ENCODE results near the gene TNMD.

Gene TNMD

DNA sequence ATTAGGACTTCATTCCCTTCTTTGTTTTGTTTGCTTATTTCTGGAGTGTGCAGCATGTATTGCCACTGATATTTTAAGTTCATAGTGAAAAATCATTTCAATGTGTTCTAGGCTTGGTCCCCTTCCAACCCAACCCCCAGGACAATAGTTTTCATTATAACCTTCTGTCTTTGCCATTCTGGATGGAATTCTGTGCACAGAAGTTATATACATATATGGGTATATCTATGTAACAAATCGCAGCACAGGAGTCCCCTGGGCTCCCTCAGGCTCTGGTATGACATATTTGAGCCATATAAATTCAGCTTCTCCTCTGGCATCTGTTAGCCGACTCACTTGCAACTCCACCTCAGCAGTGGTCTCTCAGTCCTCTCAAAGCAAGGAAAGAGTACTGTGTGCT lies at the start of gene TNMD:
TNMD (plus strand) TSS at position 326 of the 400 bp plus-strand sequence. CDS start 83 bp downstream, outside the sequence.
- no peak for DNase-seq

DNA sequence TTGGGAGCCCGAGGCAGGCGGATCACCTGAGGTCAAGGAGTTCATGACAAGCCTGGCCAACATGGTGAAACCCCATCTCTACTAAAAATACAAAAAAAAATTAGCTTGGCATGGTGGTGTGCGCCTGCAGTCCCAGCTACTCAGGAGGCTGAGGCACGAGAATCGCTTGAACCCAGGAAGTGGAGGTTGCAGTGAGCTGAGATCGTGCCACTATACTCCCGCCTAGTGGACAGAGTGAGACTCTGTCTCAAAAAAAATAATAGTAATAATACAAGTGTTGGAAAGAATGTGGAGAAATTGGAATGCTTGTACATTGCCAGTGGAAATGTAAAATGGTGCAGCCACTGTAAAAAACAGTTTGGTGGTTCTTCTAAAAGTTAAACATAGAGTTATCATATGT lies 19.2 kb upstream of the TNMD start:
- DNase-seq = peak; percentile 1

DNA sequence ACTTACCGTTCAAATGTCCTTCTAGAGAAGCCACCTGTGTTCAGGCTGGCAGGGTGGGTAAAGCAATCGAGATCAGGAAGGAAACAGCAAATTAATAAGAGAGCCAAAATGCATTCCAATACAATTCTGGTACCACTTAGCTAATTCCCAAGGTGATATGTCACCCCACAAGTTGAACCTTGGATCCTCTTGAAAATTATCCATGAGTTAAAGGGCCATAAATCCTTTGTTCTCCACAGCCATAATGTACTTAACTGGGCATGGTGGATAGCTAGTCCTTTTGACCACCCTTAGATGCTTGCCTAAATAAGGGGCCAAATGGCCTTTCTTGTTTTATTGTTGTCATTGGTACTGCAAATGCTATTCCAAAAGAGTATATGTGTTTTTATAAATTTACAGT lies 2.0 kb downstream of the TNMD start:
- no peak for DNase-seq

DNA sequence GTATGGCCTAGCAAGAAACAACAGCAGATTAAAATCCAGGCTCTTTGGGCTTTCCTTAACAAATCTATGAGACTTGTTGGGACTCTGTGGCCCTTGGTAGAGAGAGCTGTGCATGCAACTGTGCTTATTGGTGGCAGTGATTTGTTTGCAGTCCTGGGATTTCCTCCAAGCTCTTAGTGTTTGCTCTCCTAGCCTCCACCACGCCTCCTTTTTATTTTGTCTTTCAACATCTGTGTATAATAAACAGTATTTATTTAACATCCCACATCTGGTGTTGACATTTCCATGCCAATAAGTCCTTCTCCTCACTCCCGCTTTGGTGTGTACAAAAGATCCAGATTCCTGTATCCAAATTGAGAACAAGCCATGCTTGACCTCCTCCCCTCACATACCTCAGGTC lies 3.1 kb downstream of the TNMD start:
- no peak for DNase-seq

DNA sequence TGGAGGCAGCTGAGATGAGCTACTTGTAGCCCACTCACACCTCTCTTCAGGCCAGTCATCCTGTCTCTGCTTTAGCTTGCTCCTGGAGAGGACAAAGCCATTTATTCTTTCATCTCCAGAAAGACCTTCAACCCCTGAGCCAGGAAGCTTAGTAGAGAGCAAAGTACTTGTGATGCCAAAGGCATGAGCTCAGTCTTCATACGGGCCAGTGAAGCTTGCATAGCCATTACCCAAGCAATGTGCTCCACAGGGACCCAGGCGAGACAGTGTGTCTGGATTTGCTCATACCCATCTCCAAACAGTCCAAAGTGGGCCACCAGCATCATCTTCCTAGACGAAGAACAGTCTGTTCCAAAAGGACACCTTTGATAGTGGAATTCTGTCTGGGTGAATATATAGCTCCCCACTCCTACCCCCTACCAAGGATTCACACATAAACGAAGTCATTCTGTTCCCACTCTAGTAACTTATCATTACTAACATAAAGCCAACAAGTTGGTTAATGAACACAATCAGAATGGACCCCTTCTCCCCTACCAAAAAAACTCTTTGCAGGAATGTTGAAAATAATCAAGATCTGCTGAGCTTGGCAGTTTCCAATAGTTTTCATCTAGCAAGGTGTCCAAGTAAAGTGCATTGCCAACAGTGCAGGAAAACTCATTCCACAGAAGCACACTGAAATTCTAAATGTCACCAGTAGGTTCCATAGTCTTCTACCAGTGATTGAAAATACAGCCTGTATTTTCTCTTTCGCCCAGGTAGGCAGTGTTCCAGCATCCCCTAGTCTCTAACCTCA lies 6.7 kb downstream of the TNMD start:
- no peak for DNase-seq

DNA sequence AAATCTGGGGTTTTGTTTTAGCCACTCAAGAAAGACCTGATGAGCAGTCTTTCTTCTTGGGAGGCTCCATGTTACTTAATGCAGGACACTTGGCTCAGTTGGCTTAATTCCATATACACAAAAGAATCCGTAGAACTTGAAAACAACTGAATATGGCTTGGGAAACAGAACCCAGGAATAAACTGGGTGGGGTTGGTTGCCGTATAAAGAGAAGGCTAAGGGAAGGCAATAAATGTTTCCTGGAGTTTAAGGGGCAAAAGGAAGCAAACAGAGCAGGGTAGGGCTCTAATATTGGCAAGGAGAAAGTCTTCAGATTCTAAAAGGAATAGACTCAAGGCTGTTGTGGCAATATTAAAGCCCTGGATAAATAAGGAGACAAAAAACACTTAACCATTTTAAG lies 8.4 kb downstream of the TNMD start:
- DNase-seq = no peak

DNA sequence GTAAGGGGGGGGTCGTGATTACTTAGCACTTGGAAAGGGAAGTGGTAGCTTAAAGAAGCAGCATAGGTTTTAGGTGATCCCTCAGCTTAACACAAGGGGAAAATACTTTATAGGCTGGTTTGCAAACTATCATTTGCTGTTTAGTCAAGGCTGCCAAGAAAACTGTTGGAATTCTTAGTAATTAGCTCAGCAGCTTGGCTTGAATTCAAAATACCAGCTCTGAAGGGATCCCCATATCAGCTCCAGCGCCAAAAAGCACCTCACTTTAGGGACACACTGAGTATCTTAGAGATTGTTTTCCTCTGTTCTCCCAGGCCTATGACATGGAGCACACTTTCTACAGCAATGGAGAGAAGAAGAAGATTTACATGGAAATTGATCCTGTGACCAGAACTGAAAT lies 8.8 kb downstream of the TNMD start:
- no peak for DNase-seq

DNA sequence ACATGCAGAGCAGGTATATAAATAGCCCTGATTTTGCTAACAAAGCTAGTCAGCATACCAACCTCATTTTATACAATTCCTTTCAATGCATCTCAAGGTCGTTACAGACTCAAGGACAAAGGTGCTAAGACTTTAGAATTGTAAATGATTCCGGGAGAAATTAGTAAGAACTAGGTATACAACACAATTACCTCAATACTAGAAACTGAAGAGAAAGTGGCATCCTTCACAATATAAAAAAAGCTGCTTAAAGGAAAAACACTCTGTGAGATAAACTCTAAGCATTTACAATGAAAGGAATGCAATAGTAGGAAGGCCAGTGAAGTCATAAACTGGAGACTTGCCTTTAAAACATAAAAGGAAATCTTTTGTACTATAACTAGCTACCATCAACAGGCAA lies 11.9 kb downstream of the TNMD start:
- DNase-seq = no peak

DNA sequence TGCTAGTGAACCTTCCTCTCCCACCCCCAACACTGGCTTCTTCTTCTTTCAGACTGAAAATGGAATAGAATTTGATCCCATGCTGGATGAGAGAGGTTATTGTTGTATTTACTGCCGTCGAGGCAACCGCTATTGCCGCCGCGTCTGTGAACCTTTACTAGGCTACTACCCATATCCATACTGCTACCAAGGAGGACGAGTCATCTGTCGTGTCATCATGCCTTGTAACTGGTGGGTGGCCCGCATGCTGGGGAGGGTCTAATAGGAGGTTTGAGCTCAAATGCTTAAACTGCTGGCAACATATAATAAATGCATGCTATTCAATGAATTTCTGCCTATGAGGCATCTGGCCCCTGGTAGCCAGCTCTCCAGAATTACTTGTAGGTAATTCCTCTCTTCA lies 14.7 kb downstream of the TNMD start:
- DNase-seq = no peak

DNA sequence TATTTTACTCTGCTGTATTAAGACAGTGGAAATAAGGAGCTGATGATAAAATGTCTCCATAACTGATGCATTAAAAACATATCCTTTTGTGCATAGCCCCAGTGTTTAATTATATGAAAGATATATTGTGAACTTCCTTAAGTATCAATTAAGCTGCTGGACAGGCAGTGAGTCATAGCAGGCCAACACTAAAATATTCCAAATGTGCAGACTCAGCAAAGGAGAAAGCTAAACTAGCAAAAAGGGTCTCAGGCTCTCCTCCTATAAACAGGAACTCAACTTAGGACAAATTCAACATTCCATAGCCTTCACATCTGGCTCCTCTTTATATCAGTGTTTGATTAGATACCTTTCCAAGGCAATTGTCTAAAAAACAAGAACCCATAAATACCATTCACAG lies 15.6 kb downstream of the TNMD start:
- no peak for DNase-seq

DNA sequence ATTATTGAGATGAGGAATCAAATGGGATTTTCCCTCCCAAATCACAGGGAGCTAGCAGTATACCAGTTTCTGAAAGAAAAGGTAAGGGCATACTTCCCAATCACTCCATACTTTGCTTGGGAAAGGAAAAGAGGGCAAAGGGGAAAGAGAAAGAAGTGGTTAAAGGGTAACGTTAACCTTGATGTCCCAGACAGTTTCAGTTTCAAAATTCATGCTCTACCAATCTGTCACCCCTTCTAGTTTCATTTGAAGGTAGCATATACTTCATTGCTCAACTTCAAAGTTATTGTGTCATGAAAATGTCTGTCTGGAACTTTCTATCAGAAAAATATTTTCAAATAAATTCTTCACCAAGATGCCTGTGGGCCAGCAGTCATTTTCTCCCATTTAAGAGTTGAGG lies 16.0 kb downstream of the TNMD start:
- peak; percentile 6 for DNase-seq

DNA sequence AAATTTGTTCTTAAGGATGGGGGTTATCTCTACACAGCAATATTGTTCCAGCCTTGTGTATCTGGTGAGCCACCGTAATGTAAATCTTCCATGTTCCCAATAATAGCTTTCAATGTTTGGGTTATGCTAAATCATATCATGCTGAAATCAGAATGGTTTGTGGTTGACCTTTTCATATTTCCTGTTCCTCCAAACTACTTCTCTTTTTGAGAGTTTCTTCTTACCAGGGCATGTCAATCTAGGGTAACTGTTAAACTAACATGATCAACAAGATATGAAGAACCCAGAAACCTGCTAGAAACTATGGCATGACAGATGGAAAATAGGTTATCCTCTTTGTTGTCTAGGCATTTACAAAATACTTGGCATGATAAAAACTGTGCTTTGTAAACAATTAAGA lies 22.0 kb downstream of the TNMD start:
- peak; percentile 23 for DNase-seq

DNA sequence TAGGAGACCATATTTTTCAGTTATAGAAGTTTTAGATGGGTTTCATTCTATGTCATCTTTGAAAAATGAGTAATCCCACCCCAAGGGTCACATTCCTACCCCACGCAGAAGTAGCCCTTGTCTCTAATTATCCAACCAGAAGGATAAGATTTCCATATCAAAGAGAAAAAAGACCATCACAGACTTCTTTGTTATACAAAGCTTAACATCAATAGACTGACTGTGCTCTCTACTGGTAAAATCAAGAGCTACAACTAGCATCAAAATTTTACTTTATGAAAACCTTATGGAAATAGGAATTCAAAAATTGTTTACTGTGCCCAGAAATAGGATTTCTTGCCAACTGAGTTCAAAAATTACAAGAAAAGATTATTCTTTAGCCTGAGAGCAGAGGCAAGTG lies 24.9 kb downstream of the TNMD start:
- DNase-seq = no peak

DNA sequence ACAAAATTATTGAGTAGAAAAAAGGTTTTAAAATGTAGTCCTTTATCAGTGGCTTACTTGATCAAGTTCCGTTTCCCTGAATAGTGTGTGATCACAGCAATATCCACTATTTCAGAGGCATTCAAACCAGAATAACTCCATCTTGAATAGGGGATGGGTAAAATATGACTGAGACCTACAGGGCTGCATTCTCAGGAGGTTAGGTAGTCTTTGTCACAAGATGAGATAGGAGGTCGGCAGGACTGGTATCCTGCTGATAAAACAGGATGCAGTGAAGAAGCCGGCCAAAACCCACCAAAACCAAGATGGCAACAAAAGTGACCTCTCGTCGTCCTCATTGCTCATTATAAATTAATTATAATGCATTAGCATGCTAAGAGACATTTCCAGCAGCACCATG lies 27.2 kb downstream of the TNMD start:
- no peak for DNase-seq

DNA sequence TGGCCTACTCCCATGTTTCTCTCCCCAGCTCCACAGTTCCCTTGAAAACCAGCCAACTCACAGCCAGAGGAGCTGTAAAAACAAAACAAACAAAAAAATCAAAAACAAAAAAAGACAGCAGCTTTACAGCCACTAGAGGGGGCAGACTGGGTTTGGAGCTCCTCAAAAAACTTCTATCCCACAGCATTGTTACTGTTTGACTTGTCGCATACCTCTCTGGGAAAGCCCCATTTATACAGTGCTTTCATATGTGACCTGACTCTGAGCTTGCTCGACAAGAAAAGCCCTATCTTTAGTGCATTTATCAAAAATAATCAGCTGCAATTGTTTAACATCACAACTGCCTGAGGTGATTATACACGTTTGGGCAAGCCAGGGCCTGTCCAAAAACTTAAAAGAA lies 30.3 kb downstream of the TNMD start:
- peak; percentile 41 for DNase-seq

DNA sequence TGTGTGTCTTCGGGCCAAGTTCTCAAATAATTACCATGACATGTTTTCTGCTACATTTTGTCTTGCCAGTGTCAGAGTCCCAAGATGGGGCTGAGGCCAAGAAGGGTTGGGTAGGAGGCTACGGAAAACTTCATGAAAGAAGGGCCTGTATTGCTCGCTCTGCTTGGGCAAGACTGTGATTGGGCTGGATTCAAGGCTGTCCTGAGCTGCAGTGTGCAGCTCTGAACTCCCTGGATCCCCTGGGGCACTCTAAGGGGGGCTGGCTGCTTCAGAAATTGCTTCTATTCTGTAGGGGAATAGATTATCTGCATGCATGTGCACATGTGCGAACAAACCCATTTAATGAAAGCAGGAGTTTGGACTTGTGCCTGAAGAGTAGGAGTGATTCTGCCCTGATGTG lies 38.3 kb downstream of the TNMD start:
- DNase-seq = no peak

DNA sequence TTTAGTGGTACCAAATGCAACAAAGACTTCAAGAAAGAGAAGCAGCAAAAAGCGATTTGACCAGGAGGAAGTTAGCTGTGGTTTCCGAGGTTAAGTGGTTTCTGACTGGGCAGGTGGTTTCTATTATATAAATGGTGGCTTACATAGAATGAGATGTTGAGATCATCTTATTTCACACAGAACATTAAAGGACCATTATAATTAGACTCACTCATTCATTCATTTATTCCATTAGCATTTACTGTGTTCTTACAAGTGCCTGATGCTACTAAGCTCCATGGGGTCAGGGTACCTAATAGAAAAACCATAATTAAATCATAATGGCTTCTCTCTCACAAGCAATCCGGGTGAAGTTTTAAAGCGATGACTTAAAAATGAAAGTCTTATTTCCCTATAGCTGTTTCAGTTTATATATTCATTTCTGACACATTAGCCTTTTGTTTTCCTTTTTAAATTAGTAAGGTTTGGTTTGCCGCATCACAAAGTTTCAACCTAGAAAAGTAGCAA lies 41.3 kb downstream of the TNMD start:
- DNase-seq = peak; percentile 39

DNA sequence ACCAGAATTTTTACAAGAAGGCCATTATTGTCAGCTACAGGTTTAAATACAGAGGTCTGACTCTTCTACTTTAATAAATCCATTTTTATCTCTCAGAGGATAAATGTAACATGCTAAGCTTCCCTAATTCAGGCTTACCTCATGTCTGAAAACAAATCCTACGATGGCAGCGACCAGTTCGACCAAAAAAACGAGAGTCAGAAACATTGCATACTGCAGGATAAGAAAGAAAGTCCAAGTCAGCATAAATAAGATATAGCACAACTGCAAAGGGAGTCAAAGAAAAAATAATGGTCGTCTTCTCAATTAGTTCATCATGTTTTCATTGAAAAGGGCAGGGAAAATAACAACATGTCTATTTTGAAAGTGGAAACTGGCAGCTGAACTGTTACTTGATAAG lies 50.3 kb downstream of the TNMD start:
- DNase-seq = no peak

DNA sequence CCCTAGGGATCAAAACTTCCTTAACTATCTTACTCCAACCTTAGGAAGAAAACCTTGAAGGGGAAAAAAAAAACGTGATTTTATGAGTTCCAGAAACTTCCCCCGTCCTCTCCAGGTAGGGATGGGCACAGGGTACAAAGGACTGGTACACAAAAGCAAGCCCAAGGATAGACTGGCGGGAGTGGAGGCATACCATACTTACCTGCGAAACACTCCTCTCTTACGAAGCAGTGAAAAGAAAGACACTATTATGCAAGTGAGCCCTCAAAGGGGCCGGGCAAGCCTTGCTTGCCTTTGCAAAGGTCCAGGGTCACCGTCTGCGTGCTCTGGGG lies 51.2 kb downstream of the TNMD start:
- DNase-seq = no peak

DNA sequence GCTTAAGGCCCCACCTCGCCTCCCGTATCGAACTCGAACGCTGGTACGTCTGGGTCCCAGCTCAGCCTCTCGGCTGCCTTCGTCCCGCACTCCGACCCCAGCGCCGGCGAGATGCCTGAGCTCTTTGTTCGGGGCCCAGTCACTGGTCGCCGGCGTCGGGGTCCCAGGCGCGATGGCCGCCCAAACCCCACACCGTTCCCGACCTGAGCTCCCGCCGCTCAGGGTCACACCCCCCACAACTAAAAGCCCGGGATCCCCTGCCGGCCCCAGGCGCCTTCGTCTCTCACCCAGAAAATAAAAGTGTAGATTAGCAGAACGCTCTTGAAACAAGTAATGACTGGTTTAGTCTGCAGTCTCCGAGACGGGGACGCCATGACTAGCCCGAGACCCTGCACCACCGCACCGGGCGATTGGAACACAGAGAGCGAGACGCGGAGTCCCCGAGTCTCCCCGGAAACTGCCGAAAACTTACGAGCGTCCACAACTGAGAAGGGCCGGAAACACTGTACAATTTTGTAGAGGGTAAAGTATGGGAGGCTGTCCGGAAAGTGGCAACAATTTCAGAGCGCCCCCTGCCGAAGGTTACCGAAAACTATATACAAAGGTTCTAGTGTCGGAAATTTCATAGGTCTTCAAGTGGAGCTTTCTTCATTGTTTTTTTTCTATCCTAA lies 51.7 kb downstream of the TNMD start, which contains the start of gene TSPAN6:
TSPAN6 (minus strand) TSS at position 486 of the 671 bp plus-strand sequence; CDS start at position 374, 112 bp downstream.
- DNase-seq = peak; percentile 2

DNA sequence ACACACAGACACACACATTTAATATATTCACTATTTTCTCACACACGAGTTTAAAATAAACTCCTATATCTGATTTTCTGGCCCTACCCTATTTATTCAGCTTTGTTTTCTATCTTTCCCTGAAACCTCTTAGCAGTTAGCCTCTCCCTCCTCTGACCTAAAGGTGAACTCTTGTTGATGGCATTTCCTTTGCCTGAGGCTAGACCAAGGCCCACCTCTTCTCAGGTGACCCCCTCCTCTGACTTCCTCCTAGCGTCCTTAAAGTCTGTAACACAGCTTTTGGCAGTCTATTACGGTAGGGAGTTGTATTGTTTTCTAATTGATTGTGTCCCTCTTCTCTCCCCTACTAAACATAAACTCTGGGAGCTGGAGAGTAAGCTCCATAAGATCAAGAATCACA lies 57.6 kb downstream of the TNMD start:
- DNase-seq = no peak

DNA sequence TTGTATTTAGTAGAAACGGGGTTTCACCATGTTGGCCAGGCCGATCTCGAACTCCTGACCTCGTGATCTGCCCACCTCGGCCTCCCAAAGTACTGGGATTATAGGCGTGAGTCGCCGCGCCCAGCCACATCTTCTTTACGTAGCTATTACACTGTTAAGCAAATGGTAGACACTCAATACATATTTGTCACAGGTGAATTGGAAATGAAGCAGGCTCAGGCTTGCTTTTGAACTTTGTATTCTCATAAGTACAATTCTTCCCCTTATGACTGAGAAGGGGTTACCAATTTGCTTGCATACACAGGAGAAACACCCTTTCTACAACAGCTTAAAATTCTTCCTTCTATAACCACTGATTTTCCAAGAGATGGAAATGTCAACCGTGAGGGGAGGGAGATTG lies 58.5 kb downstream of the TNMD start:
- no peak for DNase-seq

DNA sequence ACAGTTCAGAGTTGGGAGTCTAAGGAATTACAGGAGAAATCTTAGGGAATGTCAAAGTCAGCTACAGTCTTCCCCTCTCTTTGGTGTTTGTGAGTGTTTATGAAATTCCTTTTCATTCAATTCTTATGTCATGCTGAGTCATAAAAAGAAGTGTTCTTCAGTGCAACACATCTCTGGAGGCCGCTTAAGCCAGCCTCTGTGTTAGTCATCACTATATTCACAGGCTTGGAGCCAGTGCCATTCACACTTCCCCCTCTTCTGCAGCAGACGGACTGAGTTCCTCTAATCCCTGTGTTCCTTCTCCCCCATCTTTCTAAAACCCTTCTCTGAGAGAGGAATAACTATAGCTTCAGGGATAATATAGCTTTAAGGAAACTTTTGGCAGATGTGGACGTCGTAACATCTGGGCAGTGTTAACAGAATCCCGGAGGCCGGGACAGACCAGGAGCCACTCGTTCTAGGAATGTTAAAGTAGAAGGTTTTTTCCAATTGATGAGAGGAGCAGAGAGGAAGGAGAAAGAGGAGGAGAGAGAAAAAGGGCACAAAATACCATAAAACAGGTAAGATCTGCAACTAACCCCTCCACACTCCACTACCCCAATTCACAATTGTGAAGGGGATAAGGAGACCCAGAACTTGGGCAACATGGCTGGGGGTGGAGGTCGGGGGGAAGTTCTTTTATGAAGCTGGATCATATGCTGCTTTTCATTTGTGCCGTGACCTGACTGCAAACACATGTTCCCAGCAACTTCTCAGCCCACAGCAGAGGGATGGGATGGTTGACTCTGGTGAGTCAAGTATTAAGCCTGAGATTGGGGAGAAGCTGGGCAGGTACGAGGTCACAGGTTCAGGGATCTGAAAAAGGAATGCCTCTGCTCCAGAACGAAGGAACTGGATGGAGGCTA lies 59.5 kb downstream of the TNMD start, which contains the start of gene SRPX2:
SRPX2 (plus strand) TSS at position 244 of the 905 bp plus-strand sequence. CDS start 2,124 bp downstream, outside the sequence.
- peak; percentile 45 for DNase-seq

Measured in OCI-M1 (cell line).